CD8-positive, alpha-beta memory T cell (primary cell): ENCODE results near the gene TRMT1. TPM values are rescaled to one million over a fixed set of nuclear protein-coding genes. Genes with fewer than 3 reads are reported as not detected.

Source experiments
- CTCF ChIA-PET: fragments of 350-600 bp; sonication (Branson Sonifier 250); formaldehyde crosslinking; loops from one replicate; lab custom pipeline; 2021; ENCODE audit warnings: antibody characterized with exemption; lab: Charles Lee
- POLR2A ChIA-PET: fragments of 350-600 bp; sonication (Branson Sonifier 250); formaldehyde crosslinking; loops from one replicate; lab custom pipeline; 2021; ENCODE audit warnings: antibody characterized with exemption; lab: Charles Lee
- DNase-seq, 5 donors: peaks; one replicate each; pipeline versions ENCODE4 v3.0.0 to v3.0.0-alpha.2; 2020 to 2022; ENCODE audit warnings: mixed read lengths in 1 of 5
- H3K27ac ChIP-seq: one replicate; pipeline ENCODE4 v1.7.0; 2013; ENCODE audit warnings: low read depth, mild to moderate bottlenecking, low read length, moderate library complexity
- H3K27me3 ChIP-seq: 2 replicates; pipeline ENCODE4 v1.7.0; 2013; ENCODE audit warnings: low read length, mild to moderate bottlenecking; ENCODE audit not compliant: insufficient read depth, poor library complexity, severe bottlenecking
- H3K36me3 ChIP-seq: 2 replicates; pipeline ENCODE4 v1.7.0; 2013; ENCODE audit warnings: mild to moderate bottlenecking, low read length, moderate library complexity; ENCODE audit not compliant: insufficient read depth
- H3K4me1 ChIP-seq: 2 replicates; pipeline ENCODE4 v1.7.0; 2013; ENCODE audit warnings: mild to moderate bottlenecking, low read length, moderate library complexity; ENCODE audit not compliant: insufficient read depth
- H3K4me3 ChIP-seq: 2 replicates; pipeline ENCODE4 v1.7.0; 2013; ENCODE audit warnings: mild to moderate bottlenecking, low read length
- H3K9me3 ChIP-seq: 2 replicates; pipeline ENCODE4 v1.7.0; 2013; ENCODE audit warnings: mild to moderate bottlenecking, low read length
- H3K27ac Mint-ChIP-seq, 8 donors: one replicate each; pipeline ENCODE4 v1.8.0; 2020 to 2021; ENCODE audit warnings: mixed read lengths in 8 of 8, mild to moderate bottlenecking in 6 of 8, inconsistent platforms in 3 of 8, moderate library complexity in 3 of 8
- H3K27me3 Mint-ChIP-seq, 2 donors: one replicate each; pipeline ENCODE4 v1.8.0; 2020 to 2021; ENCODE audit warnings: mixed read lengths in 2 of 2, mild to moderate bottlenecking in 1 of 2, moderate library complexity in 1 of 2
- H3K36me3 Mint-ChIP-seq, 3 donors: one replicate each; pipeline ENCODE4 v1.8.0; 2020 to 2021; ENCODE audit warnings: mixed read lengths in 3 of 3, inconsistent platforms in 1 of 3, mild to moderate bottlenecking in 1 of 3
- H3K4me1 Mint-ChIP-seq, 3 donors: one replicate each; pipeline ENCODE4 v1.8.0; 2020 to 2021; ENCODE audit warnings: mixed read lengths in 3 of 3, inconsistent platforms in 1 of 3, mild to moderate bottlenecking in 1 of 3
- H3K4me3 Mint-ChIP-seq, 7 donors: one replicate each; pipeline ENCODE4 v1.8.0; 2020 to 2021; ENCODE audit warnings: mixed read lengths in 7 of 7, mild to moderate bottlenecking in 6 of 7, moderate library complexity in 4 of 7, inconsistent platforms in 2 of 7
- H3K9me3 Mint-ChIP-seq, 5 donors: one replicate each; pipeline ENCODE4 v1.8.0; 2020 to 2022; ENCODE audit warnings: mixed read lengths in 5 of 5, mild to moderate bottlenecking in 3 of 5, moderate library complexity in 2 of 5, inconsistent platforms in 1 of 5
- polyA plus RNA-seq: library from polyadenylated mRNA; unstranded; fragments of 300-500 nt; fragmentation: Illumina TruSeq; gene quantifications from one replicate; pipeline ENCODE4 v1.2.3, GENCODE V29; 2021
- total RNA-seq, 2 experiments: library from RNA; stranded (reverse); gene quantifications; one replicate each; pipeline ENCODE4 v1.2.3, GENCODE V29; 2021

Gene TRMT1
- total and polyA plus RNA-seq, 3 experiments from 2014 or later: 18.2 to 138 (median 138) TPM

- no peak for DNase-seq
- Mint-ChIP-seq H3K4me1 (peaks cover 4 to 6% (median 5%) of the 10 kb centered on the region in 3 donors), H3K27me3 (peaks cover 10 to 22% of the 10 kb centered on the region in 2 donors), H3K36me3 (no peaks in the 10 kb centered on the region), H3K9me3 (no peaks in the 10 kb centered on the region), H3K4me3 (no peak overlapping the region), H3K27ac (no peak overlapping the region)
- ChIA-PET POLR2A (interaction anchor here (0.6 to 1.5 kb wide), 2 partner anchors 11 to 36 kb away, joined by 5 to 6 read pairs; no protein-coding TSS in a partner anchor), CTCF (interaction anchor here (1.0 to 2.8 kb wide), 2 partner anchors 78 to 90 kb away, joined by 3 to 9 read pairs; no protein-coding TSS in a partner anchor)
- Histone ChIP-seq H3K9me3 (no peaks in the 10 kb centered on the region), H3K4me1 (peaks cover 15% of the 10 kb centered on the region), H3K27ac (no peak overlapping the region), H3K4me3 (no peak overlapping the region), H3K36me3 (no peaks in the 10 kb centered on the region), H3K27me3 (no peaks in the 10 kb centered on the region)
These were observed 61.1 kb downstream of the TRMT1 start for GRCh38 chr19:13055213-13056051.

Other genes with a start within 250 kb of the TRMT1 start
- gene DNASE2, start 235.3 kb downstream of the TRMT1 start, total RNA-seq: 10 to 100 TPM; 20.7 to 22.4 TPM
- 61.6 TPM for gene DNASE2, start 235.3 kb downstream of the TRMT1 start, polyA plus RNA-seq
- under 1 TPM; 0.84 to 0.90 TPM for gene KLF1, start 229.5 kb downstream of the TRMT1 start, total RNA-seq
- not detected for gene KLF1, start 229.5 kb downstream of the TRMT1 start, polyA plus RNA-seq
- gene GCDH, start 225.6 kb downstream of the TRMT1 start, total RNA-seq: 10 to 100 TPM; 59.4 to 60.1 TPM
- 19.7 TPM for gene GCDH, start 225.6 kb downstream of the TRMT1 start, polyA plus RNA-seq
- 1 to 10 TPM; 1.5 to 2.1 TPM for gene SYCE2, start 197.4 kb downstream of the TRMT1 start, total RNA-seq
- gene SYCE2, start 197.4 kb downstream of the TRMT1 start, polyA plus RNA-seq: not detected
- 100 to 1,000 TPM; 188 to 192 TPM for gene FARSA, start 183.0 kb downstream of the TRMT1 start, total RNA-seq
- gene FARSA, start 183.0 kb downstream of the TRMT1 start, polyA plus RNA-seq: 64.5 TPM
- gene CALR, start 178.1 kb downstream of the TRMT1 start, total RNA-seq: 100 to 1,000 TPM; 832 to 843 TPM
- gene CALR, start 178.1 kb downstream of the TRMT1 start, polyA plus RNA-seq: 174 TPM
- gene RAD23A, start 170.9 kb downstream of the TRMT1 start, total RNA-seq: 100 to 1,000 TPM; 227 to 230 TPM
- gene RAD23A, start 170.9 kb downstream of the TRMT1 start, polyA plus RNA-seq: 115 TPM
- 10 to 100 TPM; 37.3 to 38.6 TPM for gene GADD45GIP1, start 159.5 kb downstream of the TRMT1 start, total RNA-seq
- gene GADD45GIP1, start 159.5 kb downstream of the TRMT1 start, polyA plus RNA-seq: 64.1 TPM
- not detected for gene DAND5, start 147.2 kb downstream of the TRMT1 start, total RNA-seq
- not detected for gene DAND5, start 147.2 kb downstream of the TRMT1 start, polyA plus RNA-seq
- gene NFIX, start 121.3 kb downstream of the TRMT1 start, total RNA-seq: 1 to 10 TPM; 2.3 to 2.8 TPM
- 0.94 TPM for gene NFIX, start 121.3 kb downstream of the TRMT1 start, polyA plus RNA-seq
- gene LYL1, start 13.9 kb downstream of the TRMT1 start, total RNA-seq: 1 to 10 TPM; 2.3 to 2.5 TPM
- 4.1 TPM for gene LYL1, start 13.9 kb downstream of the TRMT1 start, polyA plus RNA-seq
- 100 to 1,000 TPM in 1 of 2 experiments, 10 to 100 TPM in 1; 89.9 to 111 TPM for gene NACC1, start 1.5 kb upstream of the TRMT1 start, total RNA-seq
- 3.9 TPM for gene NACC1, start 1.5 kb upstream of the TRMT1 start, polyA plus RNA-seq
- gene STX10, start 33.6 kb upstream of the TRMT1 start, total RNA-seq: 10 to 100 TPM; 60.9 to 63.7 TPM
- 58.7 TPM for gene STX10, start 33.6 kb upstream of the TRMT1 start, polyA plus RNA-seq
- gene IER2, start 33.7 kb upstream of the TRMT1 start, total RNA-seq: 100 to 1,000 TPM; 102 to 111 TPM
- gene IER2, start 33.7 kb upstream of the TRMT1 start, polyA plus RNA-seq: 277 TPM